SKM-1 (cell line): Measurements from ENCODE around the gene USP6.
"Not testable (repeated sequence)": the region's sequence is repeated elsewhere in the genome, so short reads cannot be mapped to it uniquely, and the experiment has no call there.

Experiments used
- DNase-seq: peaks from one replicate; lab custom pipeline; 2025; ENCODE audit not compliant: unreplicated experiment; lab: John Stamatoyannopoulos, UW

Gene USP6

DNA sequence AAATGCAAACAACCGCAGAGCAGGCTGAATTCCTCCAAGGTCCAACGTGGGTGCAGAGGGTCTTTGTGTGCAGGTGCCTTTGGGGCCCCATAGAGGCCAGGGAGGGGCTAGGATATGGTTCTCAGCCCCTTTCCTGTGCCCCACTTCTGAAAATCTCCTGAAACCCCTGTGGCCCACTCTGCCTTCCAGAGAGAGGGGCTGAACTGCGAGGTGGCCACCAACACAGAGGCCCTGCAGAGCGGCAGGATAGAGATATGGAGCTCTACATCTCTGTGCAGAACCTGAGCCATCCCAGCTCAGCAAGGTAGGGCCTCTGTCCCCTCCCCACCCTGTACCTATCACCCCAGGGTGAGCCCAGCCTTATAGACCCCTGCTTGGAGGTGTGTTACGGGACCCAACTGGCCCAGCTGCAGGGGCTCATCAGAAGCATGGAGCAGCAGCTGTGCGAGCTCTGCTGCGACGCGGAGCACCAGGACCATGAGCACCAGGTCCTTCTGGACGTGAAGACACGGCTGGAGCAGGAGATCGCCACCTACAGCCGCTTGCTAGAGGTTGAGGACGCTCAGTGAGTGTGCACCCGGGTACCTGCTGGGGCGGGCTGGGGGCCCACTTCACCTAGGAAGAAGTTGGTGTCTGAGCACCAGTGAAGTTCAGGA lies 5.5 kb downstream of the USP6 start:
- no peak for DNase-seq

DNA sequence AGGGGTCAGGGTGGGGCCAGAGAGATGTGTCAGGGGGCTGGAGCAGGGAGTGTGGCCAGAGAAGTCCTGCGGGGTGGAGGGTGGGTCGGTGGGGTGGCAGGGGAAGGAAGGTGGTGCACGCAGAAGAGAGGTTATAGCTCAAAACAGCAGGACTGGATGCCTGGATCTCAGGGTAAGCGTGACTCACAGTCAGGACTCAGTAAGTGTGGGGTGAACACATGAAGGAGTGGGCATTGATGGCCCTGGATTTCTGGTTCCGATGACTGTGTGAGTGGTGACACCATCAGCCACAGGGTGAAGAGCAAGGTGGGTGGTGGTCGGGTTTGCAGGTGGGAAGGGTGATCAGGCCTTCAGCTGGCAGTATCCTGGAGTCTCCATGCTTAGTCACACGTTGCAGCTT lies 6.2 kb downstream of the USP6 start:
- DNase-seq: not testable (repeated sequence)

DNA sequence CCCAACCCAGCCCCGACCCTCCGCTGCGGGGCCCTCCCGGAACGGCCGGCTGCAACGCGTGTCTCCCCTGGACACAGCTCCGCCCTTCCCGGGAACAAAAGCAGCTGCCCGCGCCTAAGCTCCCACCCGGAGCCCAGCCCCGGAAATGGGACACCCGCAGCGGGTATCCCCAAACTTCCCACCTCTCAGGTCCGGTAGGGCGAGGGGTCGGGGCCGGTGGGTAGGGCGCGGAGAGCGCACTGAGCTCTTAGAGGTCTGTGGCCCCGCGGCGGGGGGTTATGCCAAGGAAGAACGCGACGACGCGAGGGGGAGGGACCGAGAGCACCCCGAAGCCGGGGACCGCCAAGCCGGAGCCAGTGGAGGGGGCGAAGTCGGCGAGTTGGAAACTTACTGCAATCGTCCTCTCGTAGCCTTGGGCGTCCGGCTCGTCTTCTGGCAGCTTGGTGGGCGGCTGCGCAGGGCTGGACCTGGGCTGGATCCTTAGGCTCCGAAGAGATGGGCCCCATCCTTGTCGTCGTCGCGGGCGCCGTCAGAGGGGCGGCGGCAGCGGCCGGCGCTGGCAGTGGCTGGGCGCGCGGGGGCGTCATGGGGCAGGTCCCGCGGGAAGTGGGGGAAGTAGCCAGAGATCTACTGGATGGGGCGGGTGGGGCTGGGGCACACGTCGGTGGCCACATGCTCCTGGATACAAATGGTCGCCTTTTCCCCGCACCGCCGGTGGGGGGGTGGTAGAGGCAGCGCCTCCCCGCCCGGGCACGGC lies 6.9 kb downstream of the USP6 start:
- DNase-seq: no peak

DNA sequence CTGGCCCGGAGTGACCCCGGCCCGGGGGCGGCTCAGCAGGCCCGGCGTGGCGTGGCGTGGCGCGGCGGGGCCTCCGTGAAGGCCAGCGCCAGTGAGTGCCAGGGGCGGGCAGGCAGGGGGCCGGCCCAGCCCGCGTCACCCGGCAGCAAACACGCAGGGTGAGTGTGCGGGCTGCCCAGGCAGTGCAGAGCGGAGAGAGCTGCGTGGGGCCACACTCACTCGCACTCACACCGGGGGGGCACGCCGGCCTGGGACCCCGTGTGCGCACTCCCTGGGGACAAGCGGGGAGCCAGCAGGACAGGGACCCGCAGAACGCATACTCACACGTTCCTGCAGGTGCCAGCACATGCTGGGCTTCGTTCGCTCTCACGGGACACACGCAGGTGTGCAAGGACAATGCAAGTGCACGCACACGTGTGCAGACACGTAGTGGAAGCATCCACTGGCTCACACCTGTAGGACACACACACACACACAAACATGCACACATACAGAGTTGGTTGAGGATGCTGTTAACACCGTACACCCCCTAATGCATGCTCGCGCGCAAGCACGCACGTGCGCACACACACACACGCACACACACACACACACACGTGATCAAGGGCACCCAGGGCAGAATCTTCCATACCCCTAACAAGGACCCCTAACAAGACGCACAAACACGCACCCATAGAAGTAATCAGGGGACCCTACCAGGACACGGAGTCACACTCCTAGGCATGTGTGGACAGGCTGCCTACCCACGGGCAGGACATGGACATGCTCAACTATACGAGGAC lies 7.7 kb downstream of the USP6 start:
- no peak for DNase-seq

DNA sequence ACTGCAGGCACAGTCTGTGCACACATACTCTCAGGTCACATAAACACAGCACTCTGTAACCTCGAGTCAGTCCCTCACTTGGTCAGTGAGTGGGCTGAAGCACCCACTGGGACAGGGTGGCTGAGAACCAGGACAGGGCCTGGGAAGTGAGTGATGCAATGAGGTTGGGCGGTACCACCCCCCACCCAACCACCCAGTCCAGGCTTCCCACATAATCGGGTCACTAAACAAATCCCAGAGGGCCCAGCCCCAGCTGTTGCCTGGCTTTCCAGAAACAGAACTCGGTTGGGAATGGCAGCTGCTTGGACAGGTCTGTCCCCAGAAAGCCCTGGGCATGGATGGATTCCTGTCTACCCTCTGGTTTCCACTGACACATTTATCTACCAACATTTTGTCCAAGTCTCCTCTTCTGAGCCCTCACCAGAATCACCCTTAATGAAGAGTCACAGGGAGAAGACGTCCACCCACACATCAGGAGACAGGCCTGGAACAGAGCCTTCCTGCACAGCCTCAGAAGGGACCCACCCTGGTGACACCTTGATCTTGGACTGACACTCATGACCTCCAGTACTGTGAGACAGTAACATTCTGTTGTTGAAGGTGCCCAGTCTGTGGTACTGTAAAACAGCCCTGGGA lies 8.4 kb downstream of the USP6 start:
- not testable (repeated sequence) for DNase-seq

DNA sequence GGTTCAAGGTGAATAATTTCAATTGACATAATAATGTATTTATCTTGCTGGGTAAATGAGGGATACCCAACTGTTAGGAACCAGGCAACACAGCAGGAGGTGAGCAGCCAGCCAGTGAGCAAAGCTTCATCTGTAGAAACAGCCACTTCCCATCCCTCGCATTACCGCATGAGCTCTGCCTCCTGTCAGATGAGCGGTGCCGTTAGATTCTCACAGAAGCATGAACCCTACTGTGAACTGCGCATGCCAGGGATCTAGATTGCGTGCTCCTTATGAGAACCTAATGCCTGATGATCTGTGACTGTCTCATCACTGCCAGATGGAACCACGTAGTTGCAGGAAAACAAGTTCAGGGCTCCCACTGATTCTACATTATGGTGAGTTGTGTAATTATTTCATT lies 9.1 kb downstream of the USP6 start:
- not testable (repeated sequence) for DNase-seq

DNA sequence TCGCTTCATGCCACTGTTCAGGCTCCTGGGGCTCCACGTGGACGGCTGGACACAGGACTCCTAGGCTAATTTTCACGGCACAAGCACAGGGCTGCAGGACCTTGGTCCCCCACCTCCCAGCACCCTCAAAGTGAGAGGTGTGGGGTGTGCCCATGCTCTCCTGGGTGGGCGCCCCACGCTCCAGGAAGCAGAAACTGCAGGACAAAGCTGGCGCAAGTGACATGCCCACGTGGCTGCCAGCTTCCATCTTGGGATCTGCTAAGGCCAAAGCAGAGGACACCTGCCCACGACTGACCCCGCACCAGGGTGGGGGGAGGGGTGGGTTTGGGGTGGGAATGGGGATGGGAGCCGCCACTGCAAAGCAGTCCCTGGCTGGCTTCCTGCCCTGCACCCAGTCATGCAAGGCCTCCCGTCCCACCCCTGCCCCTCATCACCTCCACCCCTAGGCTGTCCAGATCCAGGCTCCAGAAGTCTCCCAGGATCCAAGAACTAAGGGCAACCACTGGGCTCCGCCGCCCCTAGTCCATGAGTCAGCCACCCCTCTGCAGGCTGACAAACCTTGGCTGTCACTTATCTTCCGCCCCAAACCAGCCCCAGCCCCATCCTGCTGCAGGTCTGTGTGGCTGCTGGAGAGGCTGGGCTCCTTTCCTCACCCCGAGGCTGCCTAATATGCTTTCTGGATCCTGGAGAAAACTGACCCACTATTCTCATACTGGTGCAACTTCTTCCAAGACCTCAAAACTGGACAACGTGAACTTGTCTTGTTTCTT lies 11.1 kb downstream of the USP6 start:
- no peak for DNase-seq

DNA sequence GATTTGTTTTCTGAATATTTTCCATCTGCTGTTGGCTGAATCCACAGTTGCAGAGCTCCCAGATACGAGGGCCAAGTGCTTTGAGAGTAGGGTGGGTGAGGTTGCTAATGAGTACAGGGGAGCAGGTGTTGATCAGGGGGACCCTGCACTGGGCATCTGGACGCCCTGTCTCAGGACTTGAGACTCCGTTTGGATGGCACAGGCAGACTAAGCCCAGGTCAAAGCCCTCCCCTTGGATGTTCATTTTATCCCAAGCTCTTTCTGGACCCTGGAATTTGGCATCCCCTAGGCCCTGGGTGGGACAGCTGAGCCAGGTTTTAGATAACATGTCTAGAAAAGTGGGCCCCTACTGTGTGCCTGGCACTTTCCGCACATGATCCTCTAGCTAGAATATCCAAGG lies 12.1 kb downstream of the USP6 start:
- no peak for DNase-seq

DNA sequence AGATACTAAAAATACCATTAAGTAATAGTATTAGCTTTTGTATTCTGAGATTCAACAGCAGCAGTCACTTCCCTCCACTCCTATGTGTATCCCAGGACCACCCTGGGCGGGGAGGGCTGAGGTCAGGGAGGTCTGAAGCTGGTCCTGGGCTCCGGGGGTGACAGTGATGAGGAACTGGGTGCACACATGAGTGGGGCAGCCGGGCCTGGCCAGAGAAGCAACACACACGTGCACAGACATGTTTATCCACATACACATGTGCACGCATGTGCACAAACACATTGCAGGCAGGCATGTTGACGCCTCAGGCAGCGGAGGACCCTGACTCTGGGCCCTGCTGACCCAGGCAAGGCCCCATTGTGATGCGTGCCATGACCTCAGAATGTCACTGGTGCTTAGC lies 12.6 kb downstream of the USP6 start:
- not testable (repeated sequence) for DNase-seq

DNA sequence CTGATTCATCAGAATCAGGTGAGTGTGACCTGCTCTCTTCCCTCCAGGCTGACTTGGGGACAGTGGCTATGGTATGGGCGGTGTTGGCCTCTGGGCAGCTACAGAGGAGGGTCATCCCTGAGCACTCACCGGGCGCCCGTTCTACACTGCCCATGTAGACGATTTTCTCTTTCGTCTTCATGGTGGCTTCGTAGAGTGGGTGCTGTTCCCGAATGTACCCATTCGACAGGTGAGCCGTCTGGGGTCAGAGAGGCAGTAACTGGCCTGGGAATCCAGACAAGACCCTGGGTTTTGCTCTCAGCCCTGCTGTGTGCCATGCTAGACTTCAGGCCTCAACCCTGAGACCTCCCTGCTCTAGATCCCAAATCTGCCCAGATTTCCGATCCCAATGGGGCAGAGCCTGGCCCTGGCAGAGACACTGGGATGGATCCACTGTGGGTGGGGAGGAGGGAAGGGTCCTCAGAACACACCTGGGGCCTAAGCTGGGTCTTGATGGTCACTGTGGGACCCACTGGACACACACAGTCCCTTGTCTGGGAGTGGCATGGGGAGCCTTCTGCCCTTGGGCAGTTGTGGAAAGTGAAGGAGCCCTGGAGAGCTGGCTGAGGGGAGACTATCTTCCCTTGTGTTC lies 13.2 kb downstream of the USP6 start:
- no peak for DNase-seq

DNA sequence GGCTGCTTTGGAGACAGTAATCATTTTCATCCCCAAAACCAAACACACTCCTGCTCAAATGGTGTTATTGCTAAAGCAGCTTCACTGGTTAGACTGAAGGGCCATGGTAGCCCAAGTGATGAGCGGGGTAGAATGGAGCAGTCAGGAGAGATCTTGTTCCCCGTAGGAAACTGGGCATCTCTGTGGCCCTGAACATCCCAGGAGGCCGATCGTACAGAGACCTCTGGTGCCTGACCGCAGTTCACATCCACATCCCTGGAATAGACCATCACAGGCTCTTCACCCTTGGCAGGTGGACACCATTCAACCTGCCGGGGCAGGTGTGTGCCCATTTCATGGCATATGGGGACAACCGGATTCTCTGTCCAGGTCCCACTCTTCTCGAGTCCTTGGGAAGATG lies 13.9 kb downstream of the USP6 start:
- DNase-seq: not testable (repeated sequence)

DNA sequence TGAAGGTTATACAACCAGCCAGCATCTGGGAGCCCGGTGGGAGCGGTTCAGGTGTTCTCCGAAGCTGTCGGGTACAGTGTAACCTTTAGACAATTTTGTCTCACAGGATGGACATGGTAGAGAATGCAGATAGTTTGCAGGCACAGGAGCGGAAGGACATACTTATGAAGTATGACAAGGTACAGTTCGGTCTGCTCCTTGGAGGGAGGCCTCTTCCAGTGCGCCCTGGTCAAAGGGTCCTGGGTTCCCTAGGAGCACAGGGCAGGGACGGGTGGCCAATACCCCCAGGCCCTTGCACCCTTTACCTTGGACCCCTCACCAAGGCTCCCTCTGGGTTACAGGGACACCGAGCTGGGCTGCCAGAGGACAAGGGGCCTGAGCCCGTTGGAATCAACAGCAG lies 14.4 kb downstream of the USP6 start:
- not testable (repeated sequence) for DNase-seq

DNA sequence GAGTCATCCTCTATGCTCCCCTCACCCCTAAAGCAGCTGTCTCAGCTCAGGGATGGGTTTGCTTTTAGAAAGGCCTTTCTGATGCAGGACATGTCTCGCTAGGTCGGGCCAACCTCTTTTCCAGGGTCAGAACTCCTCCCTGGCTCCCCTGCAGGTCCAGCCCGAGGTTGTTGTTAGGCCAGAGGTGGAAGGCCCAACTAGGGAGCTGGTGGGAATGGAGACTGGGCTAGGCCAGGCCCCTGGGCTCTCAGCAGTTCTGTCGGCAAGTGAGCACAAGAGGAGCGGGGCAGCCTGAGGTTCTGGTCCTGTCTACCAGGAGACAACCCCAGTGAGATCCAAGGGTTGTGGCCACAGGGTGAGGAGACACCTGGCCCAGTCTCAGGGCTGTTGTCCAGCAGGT lies 14.9 kb downstream of the USP6 start:
- DNase-seq: not testable (repeated sequence)

DNA sequence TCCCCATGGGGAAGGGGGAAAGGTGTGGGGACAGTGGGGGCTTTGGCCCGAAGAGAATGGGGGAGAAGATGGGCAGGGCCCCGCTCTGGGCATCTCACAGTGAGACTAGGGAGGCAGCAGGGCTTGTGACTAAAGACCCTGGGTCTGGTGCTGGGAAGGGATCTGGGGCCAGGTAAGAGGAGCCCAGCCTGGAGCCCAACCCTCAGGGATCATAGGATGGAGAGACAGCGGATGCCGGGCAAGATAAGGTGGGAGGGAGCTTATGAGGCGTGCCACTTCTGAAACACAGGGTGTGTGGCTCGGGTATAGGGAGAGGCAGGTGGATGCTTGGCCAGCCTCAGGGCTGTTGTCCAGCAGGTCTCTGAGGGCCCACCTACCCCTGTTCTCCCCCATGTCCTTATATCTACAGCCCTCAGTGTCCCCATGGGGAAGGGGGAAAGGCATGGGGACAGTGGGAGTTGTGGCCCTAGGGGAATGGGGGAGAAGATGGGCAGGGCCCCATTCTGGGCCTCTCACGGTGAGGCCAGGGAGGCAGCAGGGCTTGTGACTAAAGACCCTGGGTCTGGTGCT lies 15.4 kb downstream of the USP6 start:
- no peak for DNase-seq

DNA sequence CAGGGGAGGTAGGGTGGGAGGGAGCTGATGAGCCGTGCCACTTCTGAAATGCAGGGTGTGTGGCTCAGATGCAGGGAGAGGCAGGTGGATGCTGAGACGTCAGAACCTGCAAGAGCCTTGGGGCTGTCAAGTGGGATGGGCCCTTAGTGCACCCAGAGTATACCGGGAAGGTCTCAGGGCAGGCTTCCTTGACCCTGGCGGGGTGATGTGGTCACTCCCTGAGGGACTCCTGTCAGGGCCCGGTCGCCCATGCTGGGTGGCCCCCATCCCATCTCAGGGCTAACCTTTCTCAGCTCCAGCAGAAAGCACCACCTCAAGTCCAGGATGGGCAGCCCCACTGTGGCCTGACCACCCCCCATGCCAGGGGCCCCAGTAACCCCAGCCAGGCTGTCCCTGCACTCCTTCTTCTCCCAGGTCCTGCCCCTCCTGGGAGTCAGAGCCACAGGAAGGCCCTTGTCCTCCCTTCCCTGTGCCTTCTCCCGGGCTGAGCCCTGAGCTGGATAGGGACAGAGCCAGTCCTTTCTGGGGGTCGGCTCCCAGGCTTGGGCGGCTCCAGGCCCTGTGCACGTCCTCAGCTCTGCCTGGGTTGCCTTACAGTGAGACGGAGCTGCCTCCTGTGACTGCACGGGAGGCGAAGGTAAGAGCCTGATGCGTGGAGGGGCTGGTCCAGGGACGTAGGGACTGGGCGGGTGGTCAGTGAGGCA lies 16.1 kb downstream of the USP6 start:
- not testable (repeated sequence) for DNase-seq

DNA sequence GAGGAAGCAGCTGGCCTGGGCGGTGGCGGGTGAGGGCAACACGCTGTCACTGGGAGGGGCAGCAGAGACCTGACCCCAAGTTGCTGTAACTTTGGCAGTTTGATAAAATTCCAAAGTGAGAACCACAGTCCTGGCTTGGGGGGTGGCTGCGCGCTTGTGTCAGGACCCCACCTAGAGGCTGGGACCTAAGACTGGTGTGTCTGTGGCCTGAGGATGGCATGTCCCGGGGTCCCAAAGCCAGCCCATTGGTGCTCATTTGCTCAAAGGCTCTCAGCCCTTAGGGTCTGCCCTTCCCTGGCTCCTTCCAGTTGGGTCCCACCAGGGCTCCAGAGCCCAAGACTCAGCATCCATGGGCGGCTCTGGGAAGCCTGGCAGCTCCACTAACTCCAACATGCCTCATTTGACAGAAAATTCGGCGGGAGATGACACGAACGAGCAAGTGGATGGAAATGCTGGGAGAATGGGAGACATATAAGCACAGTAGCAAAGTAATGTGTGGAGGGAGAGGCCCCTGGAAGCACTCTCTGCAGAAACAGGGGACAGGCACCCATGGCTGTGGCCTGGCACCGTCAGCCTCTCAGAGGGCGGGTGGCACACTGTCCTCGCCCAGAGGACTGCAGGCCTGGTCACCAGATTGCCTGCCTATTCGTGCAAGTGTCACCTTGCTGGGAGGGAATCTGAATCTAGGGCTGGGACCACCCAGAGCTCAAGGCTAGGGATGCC lies 16.8 kb downstream of the USP6 start:
- not testable (repeated sequence) for DNase-seq

DNA sequence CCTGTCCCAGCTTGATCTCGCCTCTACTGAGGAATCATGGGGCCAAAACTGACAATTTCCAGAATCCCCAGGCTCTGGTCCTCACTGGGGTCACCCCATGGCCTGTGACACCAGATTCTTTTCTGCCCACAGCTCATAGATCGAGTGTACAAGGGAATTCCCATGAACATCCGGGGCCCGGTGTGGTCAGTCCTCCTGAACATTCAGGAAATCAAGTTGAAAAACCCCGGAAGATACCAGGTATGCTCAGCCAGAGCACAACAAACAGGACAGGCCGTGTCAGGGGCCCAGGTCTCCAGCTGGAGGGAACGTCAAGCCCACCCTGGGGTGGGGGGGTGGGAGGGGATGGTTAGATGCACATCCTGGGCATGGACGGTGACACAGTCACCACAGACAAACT lies 17.5 kb downstream of the USP6 start:
- no peak for DNase-seq

DNA sequence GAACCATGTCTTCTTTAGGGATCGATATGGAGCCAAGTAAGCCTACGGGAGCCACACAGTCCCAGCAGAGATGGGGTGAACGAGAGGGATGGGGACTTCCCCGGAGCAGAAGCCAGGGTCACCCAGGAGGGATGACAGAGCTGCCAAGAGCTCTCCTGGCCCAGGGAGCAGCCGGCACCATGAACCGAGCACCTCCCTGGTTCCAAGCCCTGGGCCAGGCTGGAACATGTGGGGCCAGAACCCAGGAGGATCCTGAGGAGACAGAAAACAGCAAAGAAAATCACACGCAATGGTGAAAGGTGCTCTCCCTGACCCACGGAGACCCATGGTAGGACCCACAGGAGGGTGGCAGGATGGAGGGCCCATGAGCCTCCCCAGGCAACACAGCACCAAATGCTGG lies 18.1 kb downstream of the USP6 start:
- not testable (repeated sequence) for DNase-seq

DNA sequence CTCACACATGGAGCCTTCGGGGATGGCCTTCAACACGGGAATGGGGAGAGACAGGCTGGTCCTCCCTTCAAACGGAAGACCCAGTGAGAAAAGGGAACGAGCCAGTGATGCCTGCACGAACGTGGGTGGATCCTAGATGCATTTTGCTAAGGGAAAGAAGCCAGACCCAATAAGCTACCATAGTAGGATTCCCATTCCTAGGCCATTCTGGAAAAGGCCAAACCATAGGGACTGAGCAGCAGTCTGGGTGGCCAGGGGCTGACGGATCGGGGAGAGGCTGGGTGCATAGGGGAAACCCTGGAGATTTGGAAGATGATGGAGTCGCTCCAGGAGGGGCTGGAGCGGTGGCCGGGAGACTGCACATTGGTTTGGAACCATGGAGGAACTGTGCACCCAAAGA lies 18.7 kb downstream of the USP6 start:
- DNase-seq: not testable (repeated sequence)
